Measurements from ENCODE around the gene CD83.

CD83 gene

DNA sequence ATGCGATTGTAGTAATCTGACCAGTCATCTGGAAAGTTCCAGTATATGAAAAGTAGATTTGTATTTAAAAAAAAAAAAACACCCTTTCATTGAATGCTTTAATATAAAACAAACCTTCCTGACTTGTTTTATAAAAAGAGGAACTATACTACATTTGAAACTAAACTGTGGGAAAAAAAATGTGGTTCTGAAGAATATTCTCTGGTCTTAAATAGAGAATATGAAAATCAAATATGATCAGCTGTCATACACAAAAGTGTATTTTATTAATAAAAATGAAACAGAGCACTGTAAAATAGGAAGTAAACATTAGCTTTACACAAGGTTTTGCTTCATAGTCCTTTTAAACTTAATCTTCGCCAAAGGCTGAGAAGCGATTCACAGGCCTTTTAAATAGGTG is 25.3 kb upstream of the CD83 start:
- no peak for DNase-seq

GRCh38 chr6:14092838-14093789 is 24.5 kb upstream of the CD83 start:
- DNase-seq, result peak; percentile 28

DNA sequence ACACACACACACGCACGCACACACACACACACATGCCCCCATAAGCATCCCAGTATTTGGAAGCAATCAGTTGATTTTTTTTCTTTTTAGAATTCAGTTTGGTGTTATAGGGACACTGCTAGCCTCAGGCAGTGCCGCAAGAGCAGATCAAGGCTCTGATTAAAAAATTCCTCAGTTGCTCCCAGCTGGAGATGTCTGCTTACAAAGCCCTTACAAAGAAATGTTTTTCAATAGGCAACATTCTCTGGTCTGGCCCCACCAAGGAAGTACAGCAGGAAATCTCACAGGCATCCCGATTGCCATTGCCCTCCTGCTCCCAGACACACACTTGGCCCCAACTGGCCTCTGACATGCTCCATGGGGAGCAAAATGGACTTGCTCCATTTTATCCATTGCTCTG is 22.9 kb upstream of the CD83 start:
- no peak for DNase-seq

- no peak for DNase-seq
Measured at GRCh38 chr6:14095437-14095836, 22.1 kb upstream of the CD83 start.

DNA sequence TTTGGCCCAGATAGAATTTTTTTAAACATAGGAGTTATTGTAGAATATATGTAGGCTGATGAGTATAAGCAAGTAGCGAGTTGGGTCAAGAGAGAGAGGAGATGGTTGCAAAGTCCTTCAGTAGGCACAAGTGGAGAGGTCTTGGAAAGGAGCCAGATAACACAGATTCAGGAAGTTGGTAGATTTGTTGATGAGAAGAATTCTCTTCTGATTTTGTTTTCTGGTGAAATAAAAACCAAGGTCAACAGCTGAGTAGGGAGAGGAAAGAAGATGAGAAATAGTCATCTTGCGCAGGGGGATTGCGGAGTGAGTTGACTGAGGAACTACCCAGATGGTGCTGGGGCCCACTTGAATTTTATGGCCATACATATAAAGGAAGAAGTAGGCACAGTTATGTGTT is 17.4 kb upstream of the CD83 start:
- no peak for DNase-seq

DNA sequence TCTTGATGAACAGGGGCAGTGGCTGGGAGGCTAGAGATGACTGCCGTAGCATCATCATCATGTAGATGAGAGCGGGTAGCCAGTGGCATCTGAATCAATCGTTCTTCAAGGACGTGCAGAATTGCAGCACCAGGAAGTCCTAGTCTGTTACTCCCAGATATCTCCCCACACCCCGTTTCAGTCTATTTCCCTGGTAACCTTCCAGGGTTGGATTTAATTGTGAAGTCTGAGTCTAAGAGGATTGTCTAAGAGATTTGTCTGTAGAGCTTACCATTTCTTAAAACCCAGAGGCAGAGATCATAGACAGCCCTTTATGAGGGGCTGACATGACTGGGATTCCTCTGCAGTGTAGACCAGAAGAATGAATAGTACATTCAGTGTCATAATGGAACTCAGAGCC is 16.6 kb upstream of the CD83 start:
- no peak for DNase-seq

GRCh38 chr6:14102383-14102782 is 15.2 kb upstream of the CD83 start:
- no peak for DNase-seq

GRCh38 chr6:14105547-14105946 is 12.0 kb upstream of the CD83 start:
- DNase-seq, result no peak

DNA sequence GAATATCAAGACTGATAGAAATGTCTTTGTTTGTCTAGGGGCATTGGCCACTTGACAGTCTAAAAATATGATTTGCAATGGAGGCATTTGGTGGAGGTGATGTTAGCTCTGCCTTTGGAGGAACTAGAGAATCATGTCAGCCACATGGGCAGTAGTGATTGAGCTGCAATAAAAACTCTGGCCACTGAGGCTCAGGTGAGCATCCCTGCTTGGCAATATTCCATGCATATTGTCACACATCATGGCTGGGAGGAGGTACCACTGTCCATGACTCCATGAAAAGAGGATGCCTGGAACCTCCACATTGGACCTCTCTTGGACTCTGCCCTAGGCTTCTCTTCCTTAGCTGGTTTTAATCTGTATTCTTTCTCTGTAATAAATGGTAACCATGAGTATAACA is 10.6 kb upstream of the CD83 start:
- no peak for DNase-seq

- DNase-seq, result no peak
Measured at GRCh38 chr6:14107711-14108494, 9.7 kb upstream of the CD83 start.

DNA sequence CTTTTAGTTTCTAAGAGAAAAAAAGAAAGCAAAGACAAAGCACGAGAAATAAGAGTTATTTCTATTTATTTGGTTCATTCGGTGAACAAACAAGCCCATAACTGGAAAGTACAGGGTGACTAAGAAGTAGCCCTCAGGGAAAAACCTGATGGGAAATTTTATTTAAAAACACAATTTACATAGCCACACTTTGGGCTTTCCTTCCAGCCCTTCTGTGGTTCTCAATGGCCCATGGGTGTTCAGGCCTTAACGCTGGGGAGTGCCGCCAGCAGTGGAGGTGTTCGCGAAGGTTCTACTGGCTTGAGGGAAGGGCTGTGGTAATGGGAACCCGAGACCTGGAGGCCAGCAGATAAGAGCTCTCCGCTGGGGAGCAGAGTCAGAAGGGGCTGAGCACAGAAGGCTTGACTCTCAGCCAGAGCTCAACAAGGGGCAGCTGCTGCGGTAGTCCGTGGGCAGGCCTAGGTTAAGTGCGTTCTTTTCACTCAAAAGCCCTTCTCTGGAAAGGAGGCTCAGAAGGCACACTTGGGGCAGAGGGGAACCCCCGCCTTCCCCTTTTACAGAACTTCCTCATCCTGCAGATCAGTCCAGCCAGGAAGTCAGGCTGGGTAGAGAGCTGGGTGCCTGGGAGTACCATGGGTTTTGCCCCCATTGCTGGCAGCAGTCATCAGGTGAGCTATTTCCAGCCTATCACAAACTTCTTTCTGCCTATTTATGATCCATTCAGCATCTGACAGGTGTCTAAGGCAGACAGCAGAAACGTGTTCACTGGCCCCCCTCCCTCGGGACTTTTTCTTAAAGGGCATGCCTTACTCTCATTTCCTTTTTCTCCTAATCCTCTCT is 8.8 kb upstream of the CD83 start:
- DNase-seq, result peak; percentile 28

DNA sequence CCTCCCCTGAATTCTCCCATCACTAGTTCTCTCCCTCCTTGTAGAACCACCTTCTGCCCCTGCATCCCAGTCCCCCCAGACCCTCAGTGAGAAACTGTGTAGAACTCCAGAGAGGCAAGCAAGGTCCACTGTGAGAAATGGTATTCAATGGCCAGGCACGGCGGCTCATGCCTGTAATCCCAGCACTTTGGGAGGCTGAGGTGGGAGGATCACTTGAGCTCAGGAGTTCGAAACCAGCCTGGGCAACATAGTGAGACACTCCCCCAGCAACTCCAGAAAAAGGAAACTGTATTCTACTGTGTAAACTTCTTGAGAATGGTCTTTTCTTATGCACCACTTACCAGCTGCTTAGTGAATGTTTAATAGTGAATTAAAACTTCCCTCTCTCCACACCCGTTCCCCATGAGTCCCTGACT is 8.2 kb upstream of the CD83 start:
- DNase-seq, result no peak

GRCh38 chr6:14110001-14110818 is 7.4 kb upstream of the CD83 start:
- DNase-seq, result no peak

- no peak for DNase-seq
Measured at GRCh38 chr6:14113976-14114375, 3.6 kb upstream of the CD83 start.

- DNase-seq, result no peak
Measured at GRCh38 chr6:14118091-14118439, 493 bp downstream of the CD83 start.

- no peak for DNase-seq
Measured at GRCh38 chr6:14118446-14118845, 874 bp downstream of the CD83 start.

DNA sequence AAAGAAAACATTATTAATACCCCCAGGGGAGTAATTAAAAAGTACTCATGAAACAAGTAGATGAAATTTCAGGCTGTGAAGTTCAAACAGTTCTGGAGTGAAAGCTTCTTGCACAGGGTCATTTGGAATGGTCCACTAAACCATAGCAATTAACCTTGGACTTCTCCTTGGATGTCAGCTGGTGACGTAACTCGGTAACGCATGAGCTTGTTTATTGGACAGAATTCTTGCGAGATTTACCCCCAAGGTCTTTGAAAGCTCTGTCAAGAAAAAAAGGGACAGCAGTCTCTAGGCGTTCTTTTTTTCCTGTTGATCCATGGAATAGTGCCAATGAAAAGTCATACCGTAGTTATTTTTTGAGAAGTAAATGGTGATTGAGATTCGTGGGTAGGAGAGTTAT is 2.2 kb downstream of the CD83 start:
- DNase-seq, result no peak

DNA sequence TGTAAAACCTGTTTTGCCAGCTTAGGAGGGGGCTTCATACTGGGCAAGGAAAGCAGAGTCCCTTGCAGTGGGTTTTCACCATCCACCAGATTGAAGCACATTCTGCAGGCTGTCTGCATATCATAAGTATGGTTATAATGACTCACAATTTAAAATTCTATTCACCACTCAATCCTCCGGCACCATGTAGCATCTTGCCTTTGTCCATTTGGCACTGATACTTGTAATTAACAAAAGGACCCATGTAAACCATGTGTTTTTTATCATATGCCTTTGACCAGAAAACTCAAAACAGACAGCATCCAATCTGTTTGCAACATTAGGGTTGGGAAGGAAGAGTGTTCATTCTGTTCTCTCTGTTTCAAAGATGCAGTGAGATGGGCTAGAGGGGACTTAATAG is 3.0 kb downstream of the CD83 start:
- DNase-seq, result no peak

DNA sequence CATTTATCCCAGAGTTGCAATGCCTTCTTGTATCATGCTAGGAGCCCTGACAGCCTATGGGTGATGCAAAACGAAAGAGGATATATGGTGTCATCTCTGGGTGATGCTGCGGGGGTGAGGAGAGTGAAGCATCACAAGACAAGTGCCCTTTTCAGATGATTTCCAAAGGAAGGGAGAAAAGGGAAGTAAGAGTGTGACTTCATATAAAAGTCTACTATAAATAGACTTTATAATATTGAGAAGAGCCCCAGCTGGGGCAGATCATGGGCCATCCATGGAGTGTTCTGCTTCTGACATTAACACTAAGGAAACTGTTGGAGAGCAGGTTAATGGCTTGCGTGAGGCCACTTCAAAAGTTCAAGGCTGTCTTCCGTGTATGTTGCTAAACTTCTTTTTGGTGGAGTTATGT is 4.4 kb downstream of the CD83 start:
- DNase-seq, result no peak

DNA sequence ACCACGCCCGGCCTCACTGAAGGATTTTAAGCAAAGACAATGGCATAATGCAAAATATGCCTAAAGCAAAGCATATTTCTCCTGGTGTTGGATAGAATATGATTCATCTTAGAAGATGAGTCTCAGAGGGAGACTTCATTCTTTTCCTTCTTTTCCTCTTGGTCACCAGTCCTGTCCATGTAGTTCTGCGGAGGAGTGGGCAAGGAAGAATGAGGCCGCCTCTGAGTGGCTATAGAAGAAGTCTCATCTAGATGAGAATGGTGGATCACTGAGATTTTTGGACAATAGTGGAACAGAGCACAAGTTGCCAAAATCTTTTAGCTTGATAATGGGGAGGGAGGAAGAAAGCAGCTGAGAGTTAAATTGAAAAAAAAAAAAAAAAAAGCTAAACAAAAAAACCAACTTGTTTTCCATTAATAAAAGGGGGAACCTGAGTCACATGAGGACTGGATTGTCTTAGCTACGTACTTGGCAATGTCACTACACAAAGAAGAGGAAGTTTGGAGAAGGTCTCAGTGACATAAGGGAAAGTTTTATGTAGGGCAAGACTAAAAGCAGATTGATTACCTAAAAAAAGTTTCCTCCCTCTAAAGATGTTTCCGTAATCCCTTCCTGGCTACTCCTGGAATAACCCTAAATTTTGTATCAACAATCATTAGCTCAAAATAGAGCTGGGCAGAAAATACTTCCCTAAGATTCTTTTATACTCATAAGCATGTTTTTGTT is 6.0 kb downstream of the CD83 start:
- DNase-seq, result no peak

GRCh38 chr6:14125346-14125745 is 7.8 kb downstream of the CD83 start:
- no peak for DNase-seq

- no peak for DNase-seq
Measured at GRCh38 chr6:14126191-14126590, 8.6 kb downstream of the CD83 start.

Data from NCI-H1092 treated with DMSO at 0.1 percent for 48 hours (cell line).